ENCODE measurements around the gene PAM. TPM values are rescaled to one million over a fixed set of nuclear protein-coding genes. Genes with fewer than 3 reads are reported as not detected.

Gene PAM
- total RNA-seq, 4 donors from 2014 or later = 41.5 to 92.8 (median 48.2) TPM

GRCh38 chr5:102930244-102930643 is 175.1 kb downstream of the PAM start:
- no peaks in the 10 kb centered on the region for H3K4me1 ChIP-seq
- H3K4me3 ChIP-seq = no peak overlapping the region
- H3K27ac ChIP-seq = no peak overlapping the region
- H3K27me3 ChIP-seq = no peaks in the 10 kb centered on the region
- no peak for DNase-seq (ENCODE audit: low spot score in 2 of 2)
- 87% methylated on average over 3 of the region's 3 CpGs for WGBS
- TF ChIP-seq CTCF (IDR thresholded peaks at IDR 0.05) (no peak), POLR2A (IDR thresholded peaks at IDR 0.05) (no peak), EP300 (IDR thresholded peaks at IDR 0.05) (no peak), POLR2AphosphoS5 (IDR thresholded peaks at IDR 0.05) (no peak)
- no peaks in the 10 kb centered on the region for H3K9me3 ChIP-seq
- H3K36me3 ChIP-seq = peaks cover 15% of the 10 kb centered on the region

- no peaks in the 10 kb centered on the region for H3K27me3 ChIP-seq
- 66% methylated on average over 6 of the region's 6 CpGs for WGBS
Observed at GRCh38 chr5:102931085-102931725, 176.1 kb downstream of the PAM start.

GRCh38 chr5:102932781-102933180 is 177.7 kb downstream of the PAM start:
- 87% methylated on average over 6 of the region's 6 CpGs for WGBS

More at GRCh38 chr5:102931085-102931725, 176.1 kb downstream of the PAM start:
- no peak overlapping the region for H3K4me3 ChIP-seq
- no peak for DNase-seq (ENCODE audit: low spot score in 2 of 2)
- no peaks in the 10 kb centered on the region for H3K9me3 ChIP-seq
- H3K36me3 ChIP-seq = peaks cover 15% of the 10 kb centered on the region
- no peak for TF ChIP-seq POLR2AphosphoS5 (IDR thresholded peaks at IDR 0.05)
- no peak for TF ChIP-seq EP300 (IDR thresholded peaks at IDR 0.05)
- TF ChIP-seq CTCF (IDR thresholded peaks at IDR 0.05) = no peak
- TF ChIP-seq POLR2A (IDR thresholded peaks at IDR 0.05) = no peak
- no peaks in the 10 kb centered on the region for H3K4me1 ChIP-seq
- no peak overlapping the region for H3K27ac ChIP-seq

GRCh38 chr5:102933316-102933715 is 178.2 kb downstream of the PAM start:
- 100% methylated on average over 1 of the region's 1 CpG for WGBS
- DNase-seq (ENCODE audit: low spot score in 2 of 2) = no peak
- H3K4me3 ChIP-seq = no peak overlapping the region
- H3K27me3 ChIP-seq = no peaks in the 10 kb centered on the region
- TF ChIP-seq EP300 (IDR thresholded peaks at IDR 0.05) = no peak
- no peak for TF ChIP-seq CTCF (IDR thresholded peaks at IDR 0.05)
- TF ChIP-seq POLR2AphosphoS5 (IDR thresholded peaks at IDR 0.05) = no peak
- no peak for TF ChIP-seq POLR2A (IDR thresholded peaks at IDR 0.05)
- peaks cover 6% of the 10 kb centered on the region for H3K36me3 ChIP-seq
- no peak overlapping the region for H3K27ac ChIP-seq
- H3K4me1 ChIP-seq = no peaks in the 10 kb centered on the region
- no peaks in the 10 kb centered on the region for H3K9me3 ChIP-seq

More at GRCh38 chr5:102932781-102933180, 177.7 kb downstream of the PAM start:
- no peaks in the 10 kb centered on the region for H3K27me3 ChIP-seq
- DNase-seq (ENCODE audit: low spot score in 2 of 2) = no peak
- no peaks in the 10 kb centered on the region for H3K9me3 ChIP-seq
- TF ChIP-seq POLR2A (IDR thresholded peaks at IDR 0.05) (no peak), POLR2AphosphoS5 (IDR thresholded peaks at IDR 0.05) (no peak), CTCF (IDR thresholded peaks at IDR 0.05) (no peak), EP300 (IDR thresholded peaks at IDR 0.05) (no peak)
- no peaks in the 10 kb centered on the region for H3K4me1 ChIP-seq
- H3K27ac ChIP-seq = no peak overlapping the region
- H3K4me3 ChIP-seq = no peak overlapping the region
- peaks cover 6% of the 10 kb centered on the region for H3K36me3 ChIP-seq

- Histone ChIP-seq H3K36me3 (peaks cover 6% of the 10 kb centered on the region), H3K4me1 (no peaks in the 10 kb centered on the region), H3K27ac (no peak overlapping the region), H3K4me3 (no peak overlapping the region), H3K9me3 (no peaks in the 10 kb centered on the region), H3K27me3 (no peaks in the 10 kb centered on the region)
- no peak for DNase-seq (ENCODE audit: low spot score in 2 of 2)
- WGBS = 95% methylated on average over 6 of the region's 6 CpGs
- TF ChIP-seq POLR2AphosphoS5 (IDR thresholded peaks at IDR 0.05) = no peak
- TF ChIP-seq POLR2A (IDR thresholded peaks at IDR 0.05) = no peak
- no peak for TF ChIP-seq EP300 (IDR thresholded peaks at IDR 0.05)
- TF ChIP-seq CTCF (IDR thresholded peaks at IDR 0.05) = no peak
Observed at GRCh38 chr5:102933721-102934459, 178.8 kb downstream of the PAM start.
